NOMO-1 (cell line): Measurements from ENCODE around the gene TRIM41.
"Not testable (repeated sequence)": the region's sequence is repeated elsewhere in the genome, so short reads cannot be mapped to it uniquely, and the experiment has no call there.

Source experiments
- DNase-seq, 2 experiments: peaks; one replicate each; lab custom pipeline; 2025; ENCODE audit not compliant: unreplicated experiment in 2 of 2; lab: John Stamatoyannopoulos, UW

TRIM41 gene

GRCh38 chr5:181282874-181283273 lies 59.8 kb downstream of the TRIM41 start:
- DNase-seq: no peak

- no peak for DNase-seq
Measured at GRCh38 chr5:181283347-181283746, 60.3 kb downstream of the TRIM41 start.

- not testable (repeated sequence) for DNase-seq
Measured at GRCh38 chr5:181283841-181284755, 61.0 kb downstream of the TRIM41 start.
